ENCODE results near the gene RBX1.
"Not testable (repeated sequence)": the region's sequence is repeated elsewhere in the genome, so short reads cannot be mapped to it uniquely, and the experiment has no call there.

The RBX1 gene

DNA sequence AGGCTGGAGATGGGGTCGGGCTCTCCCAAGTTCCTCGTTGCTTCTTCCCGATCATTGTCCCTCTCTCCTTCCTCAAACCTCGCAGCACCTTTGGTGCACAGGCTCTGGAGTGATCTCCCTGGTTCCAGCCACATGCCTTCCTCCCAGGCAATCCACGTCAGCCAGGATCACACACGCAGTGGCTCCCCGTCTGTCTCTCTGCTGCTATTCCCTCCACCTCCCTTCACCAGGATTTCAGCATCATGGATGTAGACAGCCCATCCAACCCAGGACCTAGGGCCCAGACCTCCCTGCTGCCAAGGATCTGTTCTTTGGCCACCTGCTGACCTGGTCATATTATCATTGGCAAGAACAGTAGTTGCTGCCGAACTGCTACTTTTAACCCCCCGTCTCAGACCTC is 40.1 kb downstream of the RBX1 start:
- ChIA-PET POLR2A (no interaction called here), CTCF (no interaction called here)
- TF ChIP-seq, protein P1, sequence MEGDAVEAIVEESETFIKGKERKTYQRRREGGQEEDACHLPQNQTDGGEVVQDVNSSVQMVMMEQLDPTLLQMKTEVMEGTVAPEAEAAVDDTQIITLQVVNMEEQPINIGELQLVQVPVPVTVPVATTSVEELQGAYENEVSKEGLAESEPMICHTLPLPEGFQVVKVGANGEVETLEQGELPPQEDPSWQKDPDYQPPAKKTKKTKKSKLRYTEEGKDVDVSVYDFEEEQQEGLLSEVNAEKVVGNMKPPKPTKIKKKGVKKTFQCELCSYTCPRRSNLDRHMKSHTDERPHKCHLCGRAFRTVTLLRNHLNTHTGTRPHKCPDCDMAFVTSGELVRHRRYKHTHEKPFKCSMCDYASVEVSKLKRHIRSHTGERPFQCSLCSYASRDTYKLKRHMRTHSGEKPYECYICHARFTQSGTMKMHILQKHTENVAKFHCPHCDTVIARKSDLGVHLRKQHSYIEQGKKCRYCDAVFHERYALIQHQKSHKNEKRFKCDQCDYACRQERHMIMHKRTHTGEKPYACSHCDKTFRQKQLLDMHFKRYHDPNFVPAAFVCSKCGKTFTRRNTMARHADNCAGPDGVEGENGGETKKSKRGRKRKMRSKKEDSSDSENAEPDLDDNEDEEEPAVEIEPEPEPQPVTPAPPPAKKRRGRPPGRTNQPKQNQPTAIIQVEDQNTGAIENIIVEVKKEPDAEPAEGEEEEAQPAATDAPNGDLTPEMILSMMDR (IDR thresholded peaks at IDR 0.05; ENCODE audit: insufficient read depth, low read length, missing control alignments) = no peak

DNA sequence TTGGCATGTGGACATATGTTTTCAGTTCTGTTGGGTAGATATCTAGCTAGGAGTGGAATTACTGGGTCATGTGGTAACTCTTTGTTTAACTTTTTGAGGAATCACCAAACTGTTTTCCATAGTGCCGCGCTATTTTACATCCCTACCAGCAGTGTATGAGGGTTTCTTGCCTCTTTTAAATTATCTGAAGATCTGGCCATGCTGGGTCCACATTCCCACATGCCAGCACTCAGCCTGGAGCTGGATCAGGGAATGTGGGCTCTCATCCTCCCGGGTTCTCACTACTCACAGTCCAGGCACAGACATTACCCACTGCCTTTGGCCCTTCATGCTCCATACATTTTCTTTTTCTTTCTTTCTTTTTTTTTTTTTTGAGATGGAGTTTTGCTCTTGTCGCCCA is 44.6 kb downstream of the RBX1 start:
- H3K4me3 ChIP-seq (ENCODE audit: low read depth, low read length) = no peak overlapping the region
- TF ChIP-seq, protein P1 (IDR thresholded peaks at IDR 0.05; ENCODE audit: insufficient read depth, low read length, missing control alignments) = no peak
- no peak for DNase-seq (ENCODE audit: low read depth, low spot score)
- CTCF ChIA-PET = no interaction called here
- POLR2A ChIA-PET = no interaction called here

More for the DNA sequence above, 40.1 kb downstream of the RBX1 start:
- H3K4me3 ChIP-seq (ENCODE audit: low read depth, low read length) = no peak overlapping the region
- no peak for DNase-seq (ENCODE audit: low read depth, low spot score)

DNA sequence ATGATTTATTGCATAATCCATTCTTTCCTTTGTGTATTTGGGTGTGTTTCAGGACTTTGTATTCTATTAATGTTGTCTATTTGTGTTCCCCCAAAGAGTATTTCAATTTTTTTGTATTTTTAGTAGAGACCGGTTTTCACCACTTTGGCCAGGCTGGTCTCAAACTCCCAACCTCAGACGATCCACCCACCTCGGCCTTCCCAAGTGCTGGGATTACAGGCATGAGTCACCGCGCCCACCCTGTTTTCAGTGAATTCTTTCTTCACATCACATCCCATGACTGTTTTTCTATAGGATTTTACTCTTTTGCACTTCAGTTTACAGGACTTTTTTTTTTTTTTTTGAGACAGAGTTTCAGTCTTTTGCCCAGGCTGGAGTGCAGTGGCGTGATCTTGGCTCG is 46.3 kb downstream of the RBX1 start:
- no peak overlapping the region for H3K4me3 ChIP-seq (ENCODE audit: low read depth, low read length)
- TF ChIP-seq, protein P1 (IDR thresholded peaks at IDR 0.05; ENCODE audit: insufficient read depth, low read length, missing control alignments) = no peak
- ChIA-PET CTCF (no interaction called here), POLR2A (no interaction called here)
- no peak for DNase-seq (ENCODE audit: low read depth, low spot score)

DNA sequence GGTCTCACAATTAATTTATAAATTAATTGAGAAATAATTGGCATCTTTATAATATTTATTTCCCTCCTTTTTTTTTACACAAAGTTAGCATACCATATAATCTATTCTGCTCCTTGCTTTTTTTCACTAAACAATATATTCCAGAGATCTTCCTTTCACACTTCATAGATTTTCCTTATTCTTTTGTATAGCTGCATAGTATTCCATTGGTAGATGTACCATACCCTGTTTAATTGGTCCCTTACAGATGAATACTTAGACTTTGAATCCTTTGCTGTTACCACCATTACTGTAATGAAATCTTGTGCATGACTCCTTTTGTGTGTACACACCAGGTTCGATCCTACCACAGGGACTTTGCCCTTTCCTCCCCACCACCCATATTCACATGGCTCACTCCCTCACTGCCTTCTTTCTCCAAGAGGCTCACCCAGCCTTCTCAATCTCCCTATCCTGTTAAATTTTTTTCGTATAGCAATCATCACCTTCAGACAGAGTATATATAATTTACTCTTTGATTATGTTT is 48.9 kb downstream of the RBX1 start:
- DNase-seq (ENCODE audit: low read depth, low spot score) = no peak
- TF ChIP-seq, protein P1 (IDR thresholded peaks at IDR 0.05; ENCODE audit: insufficient read depth, low read length, missing control alignments) = no peak
- ChIA-PET POLR2A (no interaction called here), CTCF (no interaction called here)
- H3K4me3 ChIP-seq (ENCODE audit: low read depth, low read length) = no peak overlapping the region

DNA sequence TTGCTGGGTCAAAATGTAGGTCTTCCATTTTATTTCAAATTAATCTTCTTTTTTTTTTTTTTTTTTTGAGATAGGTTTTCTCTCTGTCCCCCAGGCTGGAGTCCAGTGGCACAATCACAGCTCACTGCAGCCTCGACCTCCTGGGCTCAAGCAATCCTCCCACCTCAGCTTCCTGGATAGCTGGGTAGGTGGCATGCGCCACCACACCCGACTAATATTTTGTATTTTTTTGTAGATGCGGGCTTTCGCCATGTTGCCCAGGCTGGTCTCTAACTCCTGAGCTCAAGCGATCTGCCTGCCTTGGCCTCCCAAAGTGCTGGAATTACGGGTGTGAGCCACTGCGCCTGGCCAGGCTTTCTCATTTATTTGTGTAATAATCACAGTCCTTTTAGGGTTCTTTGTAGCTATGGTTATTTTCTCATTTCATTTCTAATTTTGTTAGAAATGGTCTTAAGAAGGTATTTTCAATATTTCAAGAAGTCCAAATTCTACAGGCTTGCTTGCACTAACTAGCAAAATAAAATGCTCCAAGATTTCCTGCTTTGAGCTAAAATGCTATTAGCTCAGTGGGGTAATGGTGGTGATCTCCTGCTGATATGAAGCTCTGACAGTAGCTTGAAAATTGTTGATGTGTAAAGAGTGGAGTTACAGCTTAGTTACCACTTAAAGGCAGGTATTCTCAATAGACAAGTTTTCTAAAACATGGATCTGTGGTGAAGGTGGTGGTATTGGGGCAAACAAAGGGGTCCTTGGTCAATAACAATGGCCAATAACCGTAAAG is 50.0 kb downstream of the RBX1 start:
- TF ChIP-seq, protein P1 (IDR thresholded peaks at IDR 0.05; ENCODE audit: insufficient read depth, low read length, missing control alignments) = no peak
- no peak for DNase-seq (ENCODE audit: low read depth, low spot score)
- H3K4me3 ChIP-seq (ENCODE audit: low read depth, low read length) = no peak overlapping the region
- CTCF ChIA-PET = no interaction called here
- POLR2A ChIA-PET = no interaction called here

DNA sequence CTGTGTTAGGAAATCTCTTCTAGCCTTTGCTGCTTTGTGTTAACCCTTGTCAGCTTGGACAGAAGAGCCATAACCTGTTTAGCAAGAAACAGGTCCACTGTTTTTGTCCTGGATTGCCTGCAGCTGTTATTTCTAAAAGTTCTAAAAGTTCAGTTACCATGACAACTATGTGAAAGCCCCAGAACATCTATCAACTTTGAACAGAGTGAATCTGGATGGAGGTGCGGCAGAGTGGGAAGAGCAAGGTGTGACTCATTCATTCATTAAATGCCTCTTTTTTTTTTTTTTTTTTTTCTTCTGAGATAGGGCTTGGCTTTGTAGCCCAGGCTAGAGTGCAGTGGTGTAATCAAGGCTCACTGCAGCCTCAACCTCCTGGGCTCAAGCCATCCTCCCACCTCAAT is 50.5 kb downstream of the RBX1 start:
- ChIA-PET POLR2A (no interaction called here), CTCF (no interaction called here)
- H3K4me3 ChIP-seq (ENCODE audit: low read depth, low read length) = no peak overlapping the region
- DNase-seq (ENCODE audit: low read depth, low spot score) = no peak
- TF ChIP-seq, protein P1 (IDR thresholded peaks at IDR 0.05; ENCODE audit: insufficient read depth, low read length, missing control alignments) = no peak

DNA sequence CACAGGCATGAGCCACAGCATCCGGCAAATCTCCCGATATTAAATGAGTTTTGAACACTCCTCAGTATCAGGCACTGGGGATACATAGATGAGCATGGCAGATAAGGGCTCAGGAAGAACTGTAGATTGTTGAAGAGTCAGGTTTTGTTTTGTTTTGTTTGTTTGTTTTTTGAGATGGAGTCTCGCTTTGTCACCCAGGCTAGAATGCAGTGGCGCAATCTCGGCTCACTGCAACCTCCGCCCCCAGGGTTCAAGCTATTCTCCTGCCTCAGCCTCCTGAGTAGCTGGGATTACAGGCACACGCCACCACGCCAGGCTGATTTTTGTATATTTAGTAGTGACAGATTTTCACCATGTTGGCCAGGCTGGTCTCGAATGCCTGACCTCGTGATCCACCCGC is 51.2 kb downstream of the RBX1 start:
- POLR2A ChIA-PET; H3K4me3 ChIP-seq (ENCODE audit: low read depth, low read length); DNase-seq (ENCODE audit: low read depth, low spot score); CTCF ChIA-PET: not testable (repeated sequence)
